ENCODE results near the gene ENTPD3.

- TF ChIP-seq YY1 (IDR thresholded peaks at IDR 0.05; ENCODE audit: insufficient read depth, insufficient read length) (no peak), SUZ12 (IDR thresholded peaks at IDR 0.05; ENCODE audit: extremely low read depth, insufficient read depth, insufficient read length) (no peak), ZNF274 (IDR thresholded peaks at IDR 0.05; ENCODE audit: low read depth, low read length) (no peak)
These were observed 63.5 kb downstream of the ENTPD3 start for GRCh38 chr3:40450438-40450837.
